Astrocyte (in vitro differentiated cells and primary cell): ENCODE results near the gene PRSS53.

Experiments used
- EZH2 ChIP-seq: IDR thresholded peaks from 2 replicates; pipeline ENCODE4 v1.6.1; 2012; ENCODE audit warnings: mild to moderate bottlenecking, low read length, inconsistent platforms; ENCODE audit not compliant: insufficient read depth
- TF ChIP-seq, protein P1 (sequence below): IDR thresholded peaks from 2 replicates; pipeline ENCODE4 v1.5.1; 2011; ENCODE audit warnings: low read depth, mild to moderate bottlenecking, inconsistent platforms, low read length, moderate library complexity; ENCODE audit not compliant: insufficient read depth

DNA sequence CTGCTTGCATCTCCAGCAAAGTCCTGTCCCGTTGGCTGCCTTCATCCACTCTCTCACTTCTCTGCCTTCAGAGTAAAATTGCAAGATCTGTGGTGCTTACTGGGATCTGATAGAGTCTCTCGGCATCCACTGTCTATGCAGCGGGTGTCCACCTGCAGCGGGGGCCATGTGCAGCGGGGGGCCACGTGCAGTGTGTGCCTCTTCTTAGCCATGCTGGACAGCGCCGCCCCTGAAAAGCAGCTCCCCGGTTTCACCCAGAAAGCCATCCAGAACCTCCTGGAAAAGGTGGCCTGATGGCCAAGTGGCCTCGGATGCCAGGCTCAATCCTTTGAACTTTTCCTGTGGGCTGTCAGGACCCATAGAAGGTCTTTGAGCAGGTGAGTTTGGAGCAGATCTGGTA lies 45.9 kb downstream of the PRSS53 start:
- TF ChIP-seq, protein P1, sequence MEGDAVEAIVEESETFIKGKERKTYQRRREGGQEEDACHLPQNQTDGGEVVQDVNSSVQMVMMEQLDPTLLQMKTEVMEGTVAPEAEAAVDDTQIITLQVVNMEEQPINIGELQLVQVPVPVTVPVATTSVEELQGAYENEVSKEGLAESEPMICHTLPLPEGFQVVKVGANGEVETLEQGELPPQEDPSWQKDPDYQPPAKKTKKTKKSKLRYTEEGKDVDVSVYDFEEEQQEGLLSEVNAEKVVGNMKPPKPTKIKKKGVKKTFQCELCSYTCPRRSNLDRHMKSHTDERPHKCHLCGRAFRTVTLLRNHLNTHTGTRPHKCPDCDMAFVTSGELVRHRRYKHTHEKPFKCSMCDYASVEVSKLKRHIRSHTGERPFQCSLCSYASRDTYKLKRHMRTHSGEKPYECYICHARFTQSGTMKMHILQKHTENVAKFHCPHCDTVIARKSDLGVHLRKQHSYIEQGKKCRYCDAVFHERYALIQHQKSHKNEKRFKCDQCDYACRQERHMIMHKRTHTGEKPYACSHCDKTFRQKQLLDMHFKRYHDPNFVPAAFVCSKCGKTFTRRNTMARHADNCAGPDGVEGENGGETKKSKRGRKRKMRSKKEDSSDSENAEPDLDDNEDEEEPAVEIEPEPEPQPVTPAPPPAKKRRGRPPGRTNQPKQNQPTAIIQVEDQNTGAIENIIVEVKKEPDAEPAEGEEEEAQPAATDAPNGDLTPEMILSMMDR, result no peak
- no peak for TF ChIP-seq EZH2
